Middle frontal gyrus (tissue), 1 donor: ENCODE measurements around the gene ESPN.

ENCODE experiments used
- DNase-seq: peaks from one replicate; pipeline ENCODE4 v3.0.0-alpha.2; 2015; ENCODE audit warnings: low spot score; ENCODE audit errors: extremely low spot score

ESPN gene

DNA sequence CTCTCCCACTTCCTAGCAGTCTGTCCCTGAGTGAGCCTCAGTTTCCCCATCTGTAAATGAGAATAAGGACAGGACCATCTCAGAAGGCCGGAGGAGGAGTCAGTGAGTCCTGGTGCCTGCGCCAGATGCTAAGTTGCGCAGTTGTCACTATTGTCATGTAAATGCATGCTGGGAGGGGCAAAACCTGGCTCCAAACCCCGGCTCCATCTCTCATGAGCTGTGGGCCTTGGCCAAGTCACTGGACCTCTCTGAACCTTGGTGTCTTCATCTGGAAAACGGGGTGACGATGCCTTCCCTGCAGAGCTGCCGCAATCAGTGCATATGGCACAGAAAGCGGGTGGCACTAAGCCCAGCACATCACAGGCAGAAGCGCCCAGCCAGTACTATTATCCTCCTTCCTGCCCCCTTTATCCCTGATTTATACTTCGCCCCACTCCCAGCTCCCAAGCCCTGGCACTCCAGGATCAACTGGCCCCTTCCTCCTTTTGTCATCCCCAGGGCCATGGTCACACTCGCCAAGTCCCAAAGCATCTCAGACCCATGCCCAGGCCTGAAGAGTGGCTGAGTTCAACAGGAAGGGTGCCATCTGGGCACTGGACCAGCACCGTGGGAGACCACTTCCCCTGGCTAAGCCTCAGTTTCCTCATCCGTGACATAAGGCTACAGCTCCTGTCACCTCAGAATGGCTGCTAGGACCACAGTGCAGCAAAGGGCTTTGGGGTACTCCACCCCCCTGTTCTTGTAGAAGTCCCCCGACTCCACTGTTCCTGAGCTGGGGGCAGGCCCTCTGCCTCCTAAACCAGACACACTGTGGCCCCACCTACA is 71.2 kb downstream of the ESPN start:
- no peak for DNase-seq

- DNase-seq: no peak
These were observed 71.8 kb downstream of the ESPN start for GRCh38 chr1:6496365-6496721.

DNA sequence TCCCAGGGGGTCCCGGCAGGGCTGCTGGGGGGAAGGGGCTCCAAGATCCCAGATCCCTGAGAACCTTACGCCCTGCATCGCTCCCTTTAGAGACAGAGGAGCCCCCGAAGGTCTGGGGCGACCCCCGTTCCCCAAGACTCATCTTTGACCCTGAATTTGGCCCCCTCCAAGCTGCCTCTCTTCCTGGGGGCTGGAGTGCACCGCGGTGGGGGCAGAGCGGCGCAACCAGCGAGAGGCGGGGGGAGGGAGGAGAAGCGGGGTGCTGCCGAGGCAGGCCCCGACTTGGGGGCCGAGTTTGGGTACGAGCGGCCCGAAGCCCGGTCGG is 72.3 kb downstream of the ESPN start:
- DNase-seq: no peak

DNA sequence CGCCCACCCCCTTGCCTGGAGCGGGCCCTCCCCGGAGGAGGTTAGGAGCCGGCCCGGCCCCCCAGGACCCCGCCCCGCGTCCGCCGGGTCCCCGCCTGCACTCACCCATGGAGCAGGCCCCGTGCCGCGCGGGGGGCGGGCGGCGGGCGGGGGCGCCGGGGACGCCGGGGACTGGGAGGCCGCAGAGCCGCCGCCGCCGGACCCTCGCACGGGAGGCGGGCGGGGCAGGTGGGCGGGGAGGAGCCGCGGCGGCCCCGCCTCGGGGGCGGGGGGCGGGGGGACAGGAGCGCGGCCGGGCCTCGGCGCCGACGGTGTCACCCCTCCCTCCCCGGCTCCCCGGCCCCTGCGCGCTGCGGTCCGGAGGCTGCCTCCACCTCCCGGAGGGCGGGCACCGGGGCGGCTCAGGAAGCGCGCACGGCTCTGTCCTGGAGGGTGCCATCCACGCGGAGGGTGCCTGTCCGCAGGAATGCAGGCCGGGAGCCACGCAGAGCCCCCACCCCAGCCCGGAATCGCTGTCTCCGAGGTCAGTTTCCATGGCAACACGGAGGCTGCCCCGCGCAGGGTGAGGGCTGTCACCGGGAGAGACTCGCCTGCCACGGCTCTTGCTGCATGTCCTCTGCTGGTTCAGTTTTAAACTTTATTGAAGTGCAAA is 72.8 kb downstream of the ESPN start:
- no peak for DNase-seq

DNA sequence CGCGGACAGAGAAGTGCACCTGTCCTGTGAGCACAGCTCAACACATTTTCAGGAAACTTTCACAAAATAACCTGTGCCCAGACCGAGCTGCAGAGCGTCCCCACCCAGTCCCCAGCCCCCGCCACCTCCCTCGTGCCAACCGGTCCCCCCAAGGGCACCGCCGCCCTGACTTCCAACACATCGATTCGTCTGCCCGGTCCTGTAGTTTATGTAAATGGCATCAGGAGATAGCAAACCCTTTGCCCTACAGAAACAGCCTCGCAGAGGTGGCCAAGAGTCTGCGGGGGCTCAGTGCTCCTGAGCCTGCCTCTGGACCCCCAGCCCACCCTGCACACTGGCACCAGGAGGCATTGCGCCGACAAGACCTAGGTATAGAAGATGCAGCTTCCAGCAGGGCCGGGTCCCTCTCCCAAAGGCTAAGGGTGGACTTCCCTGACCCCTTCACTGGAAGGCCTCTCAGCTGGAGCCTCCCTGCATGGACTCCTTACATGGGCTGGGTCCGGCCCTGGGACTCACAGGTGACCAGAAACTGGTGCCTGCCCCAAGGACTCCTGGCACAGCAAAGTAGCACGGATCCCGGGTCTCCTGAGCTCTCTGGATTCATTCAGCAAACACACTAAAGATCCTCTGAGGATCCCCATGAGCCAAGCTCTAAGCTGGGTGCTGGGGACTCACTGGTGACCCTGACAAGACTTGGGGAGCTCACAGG is 73.4 kb downstream of the ESPN start:
- no peak for DNase-seq

- no peak for DNase-seq
These were observed 74.1 kb downstream of the ESPN start for GRCh38 chr1:6498576-6499111.

- peak; percentile 22 for DNase-seq
These were observed 74.7 kb downstream of the ESPN start for GRCh38 chr1:6499296-6499695.

- no peak for DNase-seq
These were observed 76.1 kb downstream of the ESPN start for GRCh38 chr1:6500544-6501278.

DNA sequence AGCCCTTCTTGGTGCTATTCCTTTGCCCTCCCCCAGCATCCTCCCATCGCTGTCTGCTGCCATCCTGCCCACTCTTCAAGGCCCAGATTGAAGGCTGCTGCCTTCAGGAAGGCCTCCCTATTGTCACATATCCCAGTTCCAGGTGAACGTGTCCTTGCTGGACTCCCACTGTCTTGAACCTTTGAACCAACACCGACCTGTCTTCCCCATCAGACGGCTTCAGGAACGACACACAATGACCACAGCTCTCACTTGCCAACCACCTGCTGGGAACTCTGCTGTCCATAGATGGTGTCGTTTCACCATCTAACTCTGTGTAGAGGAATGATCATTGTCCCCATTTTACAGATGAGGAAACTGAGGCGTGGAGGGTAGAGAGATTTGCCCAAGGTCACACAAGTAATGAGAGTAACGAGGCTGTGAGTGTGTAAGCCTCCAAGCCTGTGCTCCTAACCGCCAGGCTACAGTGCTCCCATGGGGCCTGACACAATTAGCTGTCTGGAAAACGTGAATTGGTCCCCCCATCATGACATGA is 76.8 kb downstream of the ESPN start:
- DNase-seq: no peak

DNA sequence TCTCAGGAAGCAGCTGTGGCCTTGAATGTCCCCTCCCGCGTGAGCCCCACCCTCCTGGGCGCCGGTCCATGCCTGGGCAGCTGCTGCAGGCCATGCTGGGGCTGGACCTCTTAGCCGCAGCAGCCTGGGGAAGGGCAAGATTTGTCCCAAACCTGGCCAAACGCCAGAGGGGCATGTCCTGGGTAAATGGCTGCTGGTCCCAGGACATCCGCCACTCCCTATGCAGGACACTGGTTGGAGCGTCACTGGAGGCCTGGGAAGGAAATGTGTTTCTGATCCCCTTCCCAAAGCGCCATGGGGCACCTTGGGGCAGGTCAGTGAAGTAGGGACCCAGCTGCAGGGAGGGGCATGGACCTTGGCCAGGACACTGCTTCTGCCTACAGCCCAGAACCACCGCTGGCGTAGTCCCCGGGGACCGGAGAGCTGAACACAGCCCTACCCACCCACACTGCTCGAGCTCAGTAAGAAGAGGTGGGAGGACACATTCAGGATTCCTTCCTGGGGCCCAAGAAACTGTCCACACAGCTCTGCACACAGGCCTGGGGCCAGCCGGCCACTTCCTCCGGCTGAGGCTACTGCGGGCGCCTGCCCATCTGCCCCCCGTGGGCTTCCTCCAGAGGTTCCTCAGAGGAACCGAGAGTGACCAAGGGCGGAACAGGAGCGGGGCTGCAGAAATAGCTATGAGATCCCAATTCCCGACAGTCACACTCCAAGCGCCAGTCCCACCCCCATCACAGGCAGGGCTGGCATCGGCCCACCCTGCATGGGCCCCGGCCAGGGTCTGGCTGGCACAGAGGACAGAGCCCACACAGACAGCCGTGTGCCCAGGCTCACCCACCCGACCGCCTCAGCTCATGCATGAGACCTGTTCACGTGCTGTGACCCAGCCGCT is 77.7 kb downstream of the ESPN start:
- peak; percentile 29 for DNase-seq

DNA sequence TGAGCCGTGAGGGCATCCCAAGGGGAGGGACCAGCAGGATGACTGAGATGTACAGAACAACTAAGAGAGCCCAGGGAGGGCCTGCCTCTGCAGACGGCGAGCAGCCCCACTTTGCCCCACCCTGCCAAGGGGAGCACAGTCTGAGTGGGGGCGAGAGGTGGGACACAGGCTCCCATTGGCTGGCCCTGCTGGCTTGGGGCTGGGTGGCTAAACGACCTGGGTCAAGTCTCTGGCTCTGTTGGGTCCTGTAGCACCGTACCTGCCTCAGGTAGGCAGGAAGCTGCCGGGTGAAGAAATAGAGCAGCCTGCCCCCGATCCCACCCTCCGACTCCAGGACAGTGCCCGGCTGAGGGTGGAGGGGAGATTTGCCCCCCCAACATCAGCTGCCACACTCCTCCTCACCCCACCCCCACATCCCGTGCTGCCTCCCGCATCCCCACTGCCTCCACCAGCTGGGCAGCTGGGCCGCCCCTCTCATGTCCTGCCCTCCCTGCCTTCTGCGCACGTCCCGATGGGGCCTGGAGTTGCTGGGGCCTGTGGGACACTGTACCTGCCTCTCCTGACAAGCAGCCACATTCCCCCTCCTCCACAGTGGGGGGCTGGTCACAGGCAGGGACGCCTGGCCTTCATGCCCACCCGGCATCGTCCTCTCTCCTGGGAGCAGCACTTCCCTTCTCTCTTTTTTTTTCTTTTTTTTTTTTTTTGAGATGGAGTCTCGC is 79.5 kb downstream of the ESPN start:
- no peak for DNase-seq

- DNase-seq: no peak
These were observed 80.3 kb downstream of the ESPN start for GRCh38 chr1:6504887-6505286.

GRCh38 chr1:6505367-6506209 is 81.0 kb downstream of the ESPN start:
- DNase-seq: no peak

GRCh38 chr1:6506210-6507036 is 81.8 kb downstream of the ESPN start:
- no peak for DNase-seq

DNA sequence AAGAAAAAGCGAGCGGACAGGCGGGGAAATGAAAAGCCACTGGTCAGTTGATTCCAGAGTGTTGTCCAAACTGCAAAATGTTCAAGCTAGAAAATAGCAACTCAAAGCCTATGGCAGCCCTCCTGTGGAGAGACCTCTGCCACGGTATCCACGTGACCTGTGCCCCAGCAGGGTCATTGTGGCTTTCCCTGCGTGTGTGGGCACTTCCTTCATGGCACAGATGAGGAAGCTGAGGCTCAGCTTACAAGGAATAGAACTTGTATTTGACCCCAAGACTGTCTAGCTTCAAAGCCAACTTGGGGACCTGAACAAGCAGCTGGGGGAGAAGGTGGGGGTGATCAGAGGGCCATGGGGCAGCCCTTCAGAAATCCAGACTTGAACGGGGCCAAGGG is 82.5 kb downstream of the ESPN start:
- DNase-seq: no peak

GRCh38 chr1:6507461-6507911 is 82.9 kb downstream of the ESPN start:
- DNase-seq: no peak

GRCh38 chr1:6508154-6508815 is 83.7 kb downstream of the ESPN start:
- DNase-seq: peak; percentile 19
